ENCODE measurements around the gene MCM7. TPM values are rescaled to one million over a fixed set of nuclear protein-coding genes. Genes with fewer than 3 reads are reported as not detected.
A peak's percentile ranks its signal among the peaks of the same experiment; 100 is the strongest.

The MCM7 gene
- total RNA-seq, 1 experiment from 2014 or later: 387 TPM

- H3K4me1 ChIP-seq (ENCODE audit: control insufficient read depth in 1 of 2, insufficient read depth in 2 of 2, low read length in 2 of 2): peaks cover 8 to 39% of the 10 kb centered on the region in 2 experiments
- H3K36me3 ChIP-seq (ENCODE audit: control insufficient read depth in 1 of 2, insufficient read depth in 2 of 2, low read length in 2 of 2): peaks cover 9 to 26% of the 10 kb centered on the region in 2 experiments; a peak in 3 of 4 replicates
- H3K27ac ChIP-seq (ENCODE audit: low read depth, low read length): peak overlapping the region; percentile 90
- H3K9ac ChIP-seq (ENCODE audit: low read length): peak overlapping the region; percentile 94
- no peak for DNase-seq (ENCODE audit: low read depth, low spot score)
- ChIA-PET RAD21 (ENCODE audit: low non-redundant PET in 1 of 2, low total read pairs in 2 of 2, uncharacterized antibody in 2 of 2, unreplicated experiment in 2 of 2) (interaction anchor here in 1 of 2 experiments (0.6 to 0.7 kb wide), 2 partner anchors 69 to 185 kb away, joined by 3 to 11 read pairs; no protein-coding TSS in a partner anchor), CTCF (no interaction called here), POLR2A (interaction anchor here (0.6 to 1.7 kb wide), 2 partner anchors 13 to 40 kb away, joined by 3 to 11 read pairs; partner anchors contain the start of genes AP4M1 and MCM7)
- TF ChIP-seq ATF3 (IDR thresholded peaks at IDR 0.05) (no peak), REST (IDR thresholded peaks at IDR 0.05; ENCODE audit: low read depth) (no peak), POLR2A (IDR thresholded peaks at IDR 0.05; ENCODE audit: borderline replicate concordance, extremely low read depth, insufficient read depth, insufficient read length) (no peak), RAD21 (IDR thresholded peaks at IDR 0.05; ENCODE audit: low read depth) (no peak), EGR1 (IDR thresholded peaks at IDR 0.05; ENCODE audit: low read depth) (no peak), SIN3A (IDR thresholded peaks at IDR 0.05; ENCODE audit: low read depth) (no peak), SRF (IDR thresholded peaks at IDR 0.05; ENCODE audit: low read depth) (no peak), JUND (IDR thresholded peaks at IDR 0.05) (no peak), POLR2AphosphoS5 (IDR thresholded peaks at IDR 0.05; ENCODE audit: low read depth, low read length) (no peak)
- no peak overlapping the region for H2AFZ ChIP-seq (ENCODE audit: low read depth, low read length, poor library complexity, severe bottlenecking)
- peaks cover 21% of the 10 kb centered on the region for H3K79me2 ChIP-seq (ENCODE audit: insufficient read depth, low read length)
- ATAC-seq: peak; percentile 5
- H4K20me1 ChIP-seq (ENCODE audit: insufficient read depth): no peaks in the 10 kb centered on the region; the same call in 1 of the 2 replicates
- BruUV-seq (replicated peaks): TSS peak; percentile 42
- intact Hi-C loops (cut with micrococcal nuclease): no loop called here
- H3K9me3 ChIP-seq (ENCODE audit: control insufficient read depth in 1 of 2, insufficient read depth in 1 of 2, low read depth in 1 of 2, low read length in 2 of 2): no peaks in the 10 kb centered on the region
- H3K27me3 ChIP-seq (ENCODE audit: insufficient read depth, low read length): no peaks in the 10 kb centered on the region
- H3K4me3 ChIP-seq (replicated peaks in 1 of 2; ENCODE audit: low read depth in 1 of 2, low read length in 2 of 2): peak overlapping the region; percentile 91 to 93
- peak overlapping the region; percentile 83 for H3K4me2 ChIP-seq (ENCODE audit: low read length)
- H3K9me2 ChIP-seq (ENCODE audit: insufficient read depth): no peaks in the 10 kb centered on the region
Measured at GRCh38 chr7:100088095-100088620, 13.0 kb downstream of the MCM7 start.

Measured in HCT116 (cell line).